ENCODE results near the gene HECW1. TPM values are rescaled to one million over a fixed set of nuclear protein-coding genes. Genes with fewer than 3 reads are reported as not detected.

HECW1 gene
- total RNA-seq, 4 donors from 2014 or later: 0.06 to 0.99 (median 0.27) TPM

DNA sequence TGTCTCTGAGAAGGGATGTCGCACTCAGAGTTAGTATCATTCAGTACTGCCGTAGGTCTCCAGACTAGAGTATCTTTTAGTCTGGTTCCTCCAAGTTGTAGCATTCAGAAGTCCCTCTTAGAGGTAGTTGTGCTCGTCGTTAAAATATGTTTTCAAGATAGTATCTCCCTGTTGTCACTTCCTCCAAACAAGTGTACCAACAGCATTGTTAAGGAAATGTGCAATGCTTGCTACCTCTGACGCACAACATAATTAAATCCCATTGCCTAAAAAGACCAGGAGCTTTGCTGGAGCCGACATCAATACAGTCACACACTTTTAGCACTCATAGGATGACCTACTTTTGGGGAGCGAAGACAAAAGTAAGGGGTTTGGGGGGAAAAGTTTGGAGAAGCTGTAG, 390.5 kb downstream of the HECW1 start:
- H3K4me1 ChIP-seq: peaks cover 0 to 12% (median 9%) of the 10 kb centered on the region in 4 donors
- TF ChIP-seq POLR2AphosphoS5 (IDR thresholded peaks at IDR 0.05): no peak
- TF ChIP-seq POLR2A (IDR thresholded peaks at IDR 0.05; ENCODE audit: low read depth): no peak
- TF ChIP-seq, protein P1, sequence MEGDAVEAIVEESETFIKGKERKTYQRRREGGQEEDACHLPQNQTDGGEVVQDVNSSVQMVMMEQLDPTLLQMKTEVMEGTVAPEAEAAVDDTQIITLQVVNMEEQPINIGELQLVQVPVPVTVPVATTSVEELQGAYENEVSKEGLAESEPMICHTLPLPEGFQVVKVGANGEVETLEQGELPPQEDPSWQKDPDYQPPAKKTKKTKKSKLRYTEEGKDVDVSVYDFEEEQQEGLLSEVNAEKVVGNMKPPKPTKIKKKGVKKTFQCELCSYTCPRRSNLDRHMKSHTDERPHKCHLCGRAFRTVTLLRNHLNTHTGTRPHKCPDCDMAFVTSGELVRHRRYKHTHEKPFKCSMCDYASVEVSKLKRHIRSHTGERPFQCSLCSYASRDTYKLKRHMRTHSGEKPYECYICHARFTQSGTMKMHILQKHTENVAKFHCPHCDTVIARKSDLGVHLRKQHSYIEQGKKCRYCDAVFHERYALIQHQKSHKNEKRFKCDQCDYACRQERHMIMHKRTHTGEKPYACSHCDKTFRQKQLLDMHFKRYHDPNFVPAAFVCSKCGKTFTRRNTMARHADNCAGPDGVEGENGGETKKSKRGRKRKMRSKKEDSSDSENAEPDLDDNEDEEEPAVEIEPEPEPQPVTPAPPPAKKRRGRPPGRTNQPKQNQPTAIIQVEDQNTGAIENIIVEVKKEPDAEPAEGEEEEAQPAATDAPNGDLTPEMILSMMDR (IDR thresholded peaks at IDR 0.05): no peak
- no peak for TF ChIP-seq EP300 (IDR thresholded peaks at IDR 0.05)
- 95% methylated on average over 7 of the region's 7 CpGs for WGBS
- no peaks in the 10 kb centered on the region for H3K27me3 ChIP-seq
- DNase-seq (ENCODE audit: extremely low spot score): no peak
- H3K9me3 ChIP-seq: no peaks in the 10 kb centered on the region
- intact Hi-C loops (cut with DNase I): no loop called here
- no peaks in the 10 kb centered on the region for H3K36me3 ChIP-seq
- H3K27ac ChIP-seq (replicated peaks in 1 of 4): no peak overlapping the region
- no peak overlapping the region for H3K4me3 ChIP-seq

DNA sequence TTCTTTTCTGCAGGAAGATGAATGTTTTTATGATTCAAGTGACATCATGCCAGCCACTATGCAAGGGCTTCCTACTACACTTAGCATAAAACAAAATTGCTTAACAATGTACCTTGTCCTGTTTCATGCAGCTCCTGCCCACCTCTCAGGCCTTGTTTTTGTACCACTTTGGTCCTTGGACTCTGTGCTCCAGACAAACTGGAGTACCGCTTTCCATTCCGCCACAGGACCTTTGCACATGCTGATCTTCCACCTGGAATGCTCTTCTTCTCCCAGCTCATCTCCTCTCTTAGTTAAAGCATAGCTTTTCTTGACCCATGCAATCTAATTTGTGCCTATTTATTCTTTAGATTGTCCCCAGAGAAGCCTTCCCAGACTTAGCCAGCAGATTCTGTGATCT, 393.0 kb downstream of the HECW1 start:
- Histone ChIP-seq H3K27me3 (no peaks in the 10 kb centered on the region), H3K4me1 (peaks cover 0 to 12% (median 9%) of the 10 kb centered on the region in 4 donors), H3K9me3 (no peaks in the 10 kb centered on the region), H3K36me3 (no peaks in the 10 kb centered on the region), H3K4me3 (no peak overlapping the region), H3K27ac (replicated peaks in 1 of 4) (no peak overlapping the region)
- DNase-seq (ENCODE audit: extremely low spot score): no peak
- 94% methylated on average over 2 of the region's 2 CpGs for WGBS
- no peak for TF ChIP-seq POLR2AphosphoS5 (IDR thresholded peaks at IDR 0.05)
- intact Hi-C loops (cut with DNase I): no loop called here

DNA sequence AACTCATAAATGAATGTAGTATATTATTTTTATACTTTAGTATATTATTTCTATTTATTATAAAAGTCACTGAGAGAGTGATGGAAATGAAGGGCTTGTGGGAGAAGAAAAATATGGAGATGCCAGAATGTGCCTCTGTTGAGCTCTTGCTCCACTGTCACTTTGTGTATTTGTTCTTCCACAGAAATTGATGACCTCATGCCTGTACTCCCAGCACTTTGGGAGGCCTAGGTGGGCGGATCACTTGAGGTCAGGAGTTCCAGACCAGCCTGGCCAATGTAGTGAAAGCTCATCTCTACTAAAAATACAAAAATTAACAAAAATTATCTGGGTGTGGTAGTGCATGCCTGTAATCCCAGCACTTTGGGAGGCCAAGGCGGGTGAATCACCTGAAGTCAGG, 394.0 kb downstream of the HECW1 start:
- TF ChIP-seq POLR2AphosphoS5 (IDR thresholded peaks at IDR 0.05) (no peak), POLR2A (IDR thresholded peaks at IDR 0.05; ENCODE audit: low read depth) (no peak), EP300 (IDR thresholded peaks at IDR 0.05) (no peak)
- TF ChIP-seq, protein P1 (IDR thresholded peaks at IDR 0.05): no peak
- Histone ChIP-seq H3K36me3 (no peaks in the 10 kb centered on the region), H3K27me3 (no peaks in the 10 kb centered on the region), H3K9me3 (no peaks in the 10 kb centered on the region), H3K4me1 (peaks cover 0 to 10% (median 8%) of the 10 kb centered on the region in 4 donors), H3K4me3 (no peak overlapping the region), H3K27ac (replicated peaks in 1 of 4) (no peak overlapping the region)
- WGBS: 82% methylated on average over 2 of the region's 2 CpGs
- DNase-seq (ENCODE audit: extremely low spot score): no peak
- intact Hi-C loops (cut with DNase I): no loop called here

DNA sequence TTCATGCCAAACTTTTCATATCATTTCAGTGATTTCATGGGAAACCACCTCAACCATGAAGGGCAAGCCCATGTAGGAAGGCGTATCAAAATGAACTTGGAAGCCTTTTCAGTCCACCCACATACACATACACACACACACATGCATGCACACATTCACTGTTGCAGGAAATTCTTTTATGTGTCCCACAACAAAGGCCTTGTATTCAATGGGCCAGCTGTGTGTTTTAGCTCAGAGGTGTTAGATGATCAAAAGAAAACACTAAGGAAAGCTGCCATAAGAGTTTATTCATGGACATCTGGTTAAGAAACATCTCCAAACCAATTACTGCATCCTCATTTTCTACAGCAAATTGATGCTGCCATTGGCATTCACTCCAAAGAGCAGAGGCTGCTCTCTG, 396.0 kb downstream of the HECW1 start:
- H3K27ac ChIP-seq (replicated peaks in 1 of 4): no peak overlapping the region

DNA sequence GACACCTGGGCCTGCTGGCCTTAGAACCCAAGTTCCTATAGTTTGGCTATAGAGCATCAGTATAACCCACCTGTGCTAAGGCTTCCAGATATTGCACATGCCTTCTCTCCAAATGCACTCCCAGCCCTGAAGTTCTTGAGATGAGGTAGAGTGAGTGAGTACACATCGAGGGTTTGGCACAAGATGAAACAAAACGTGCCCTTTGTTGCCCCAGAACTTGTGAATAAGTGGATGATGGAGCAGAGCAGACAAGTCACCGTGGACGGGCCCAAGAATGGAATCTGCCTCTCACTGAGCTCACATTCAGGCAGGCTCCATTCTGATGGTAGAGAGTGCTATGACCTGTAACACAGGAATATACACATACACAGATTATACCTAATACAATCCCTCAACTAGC, 397.5 kb downstream of the HECW1 start:
- no peak overlapping the region for H3K4me3 ChIP-seq
- 95% methylated on average over 4 of the region's 4 CpGs for whole genome bisulfite sequencing
- intact Hi-C loops (cut with DNase I): no loop called here
- no peak overlapping the region for H3K27ac ChIP-seq (replicated peaks in 1 of 4)
- no peaks in the 10 kb centered on the region for H3K27me3 ChIP-seq
- TF ChIP-seq, protein P1 (IDR thresholded peaks at IDR 0.05): no peak
- no peak for TF ChIP-seq EP300 (IDR thresholded peaks at IDR 0.05)
- no peak for TF ChIP-seq POLR2A (IDR thresholded peaks at IDR 0.05; ENCODE audit: low read depth)
- TF ChIP-seq POLR2AphosphoS5 (IDR thresholded peaks at IDR 0.05): no peak
- no peaks in the 10 kb centered on the region for H3K9me3 ChIP-seq
- H3K4me1 ChIP-seq: no peaks in the 10 kb centered on the region
- no peaks in the 10 kb centered on the region for H3K36me3 ChIP-seq
- no peak for DNase-seq (ENCODE audit: extremely low spot score)

More for the DNA sequence above, 396.0 kb downstream of the HECW1 start:
- DNase-seq (ENCODE audit: extremely low spot score): no peak
- H3K36me3 ChIP-seq: no peaks in the 10 kb centered on the region
- no peaks in the 10 kb centered on the region for H3K27me3 ChIP-seq
- no peaks in the 10 kb centered on the region for H3K4me1 ChIP-seq
- H3K4me3 ChIP-seq: no peak overlapping the region
- TF ChIP-seq EP300 (IDR thresholded peaks at IDR 0.05) (no peak), POLR2AphosphoS5 (IDR thresholded peaks at IDR 0.05) (no peak), POLR2A (IDR thresholded peaks at IDR 0.05; ENCODE audit: low read depth) (no peak)
- TF ChIP-seq, protein P1 (IDR thresholded peaks at IDR 0.05): no peak
- no peaks in the 10 kb centered on the region for H3K9me3 ChIP-seq
- intact Hi-C loops (cut with DNase I): no loop called here
- WGBS: 69% methylated on average over 1 of the region's 1 CpG

Measured in esophagus muscularis mucosa (tissue), 4 donors.